Kidney (tissue), 14 donors: Measurements from ENCODE around the gene KRT79. TPM values are rescaled to one million over a fixed set of nuclear protein-coding genes. Genes with fewer than 3 reads are reported as not detected.

ENCODE experiments used
- DNase-seq, 5 donors: peaks; one replicate each; pipeline ENCODE4 v3.0.0-alpha.2; 2013 to 2020
- FAIRE-seq: peaks from 2 replicates; lab custom pipeline; 2012; peaks lifted over from hg19 to GRCh38; lab: Jason Lieb, UNC
- H3K27ac ChIP-seq, 2 donors: one replicate each; pipeline ENCODE4 v1.7.0; 2013; ENCODE audit warnings: low read depth in 2 of 2, low read length in 2 of 2, inconsistent platforms in 1 of 2
- H3K27me3 ChIP-seq: one replicate; pipeline ENCODE4 v1.7.1; 2013; ENCODE audit warnings: low read length, inconsistent platforms; ENCODE audit not compliant: control insufficient read depth, insufficient read depth
- H3K36me3 ChIP-seq, 3 donors: one replicate each; pipeline versions ENCODE4 v1.7.0 to v1.7.1; 2013; ENCODE audit warnings: low read length in 3 of 3, control low read depth in 1 of 3, inconsistent platforms in 1 of 3; ENCODE audit not compliant: insufficient read depth in 3 of 3, control insufficient read depth in 2 of 3
- H3K4me1 ChIP-seq, 3 donors: one replicate each; pipeline versions ENCODE4 v1.7.0 to v1.7.1; 2013; ENCODE audit warnings: low read length in 3 of 3, inconsistent platforms in 1 of 3, low read depth in 1 of 3; ENCODE audit not compliant: control insufficient read depth in 2 of 3, insufficient read depth in 2 of 3
- H3K4me3 ChIP-seq, 3 donors: one replicate each; pipeline versions ENCODE4 v1.7.0 to v1.8.1; 2013; ENCODE audit warnings: low read length in 3 of 3, control low read depth in 1 of 3, inconsistent platforms in 1 of 3
- H3K9ac ChIP-seq, 3 donors: one replicate each; pipeline versions ENCODE4 v1.7.0 to v1.7.1; 2013; ENCODE audit warnings: low read length in 3 of 3, control low read depth in 1 of 3, inconsistent platforms in 1 of 3
- H3K9me3 ChIP-seq, 3 donors: one replicate each; pipeline versions ENCODE4 v1.7.0 to v1.7.1; 2013; ENCODE audit warnings: low read length in 3 of 3, control low read depth in 1 of 3, inconsistent platforms in 1 of 3; ENCODE audit not compliant: control insufficient read depth in 2 of 3, insufficient read depth in 1 of 3
- CTCF ChIP-seq: IDR thresholded peaks from 3 replicates; pipeline ENCODE4 v1.5.1; 2012; ENCODE audit warnings: mild to moderate bottlenecking, moderate library complexity, borderline replicate concordance; ENCODE audit not compliant: insufficient read depth; ENCODE audit errors: extremely low read depth
- intact Hi-C: fragments of 100-400 bp; cut with DNase I; formaldehyde crosslinking; loops from one replicate; pipeline ENCODE4 v1.11.1; 2022
- polyA plus RNA-seq: library from polyadenylated mRNA; stranded (reverse); fragments of 350-450 nt; fragmentation: Illumina TruSeq; extraction: RNeasy Lipid Tissue Mini Kit (QIAGEN cat#74804); gene quantifications from one replicate; pipeline ENCODE4 v1.2.3, GENCODE V29; 2014; ENCODE audit warnings: low read depth, low replicate concordance; ENCODE audit not compliant: insufficient read depth
- total RNA-seq: library from RNA; stranded (reverse); fragmentation: NEBNext Ultra II Directional; extraction: Animal tissue kit (Norgen Biotek cat#: 25700); gene quantifications from one replicate; pipeline ENCODE4 v1.2.1, GENCODE V29; 2021
- donor health status: control.
- donor health status: control.
- donor health status: control.
- donor health status: control.
- donor health status: control.
- donor health status: DM: yes; HTN: yes; CAD: no.
- donor health status: Normal renal cell carcinoma (clear cell type).

KRT79 gene
- total and polyA plus RNA-seq, 2 donors from 2014 or later: not detected

- H3K27ac ChIP-seq: no peak overlapping the region
- no peak for TF ChIP-seq CTCF
- no peaks in the 10 kb centered on the region for H3K36me3 ChIP-seq
- H3K9ac ChIP-seq: no peak overlapping the region
- intact Hi-C loops: no loop called here
- no peak overlapping the region for H3K4me3 ChIP-seq
- H3K4me1 ChIP-seq: no peaks in the 10 kb centered on the region
- no peak for FAIRE-seq
- no peak for DNase-seq
- H3K9me3 ChIP-seq: no peaks in the 10 kb centered on the region
- H3K27me3 ChIP-seq: no peaks in the 10 kb centered on the region
Observed at GRCh38 chr12:52836042-52836466, 1.9 kb upstream of the KRT79 start.

GRCh38 chr12:52835271-52836041, 1.3 kb upstream of the KRT79 start:
- Histone ChIP-seq H3K9ac (no peak overlapping the region), H3K27ac (no peak overlapping the region), H3K4me1 (no peaks in the 10 kb centered on the region), H3K36me3 (no peaks in the 10 kb centered on the region), H3K9me3 (no peaks in the 10 kb centered on the region), H3K27me3 (no peaks in the 10 kb centered on the region), H3K4me3 (no peak overlapping the region)
- FAIRE-seq (no peak), DNase-seq (no peak)
- TF ChIP-seq CTCF: no peak
- intact Hi-C loops: no loop called here

GRCh38 chr12:52834727-52835001, 553 bp upstream of the KRT79 start:
- Histone ChIP-seq H3K4me3 (no peak overlapping the region), H3K9ac (no peak overlapping the region), H3K36me3 (no peaks in the 10 kb centered on the region), H3K27me3 (no peaks in the 10 kb centered on the region), H3K9me3 (no peaks in the 10 kb centered on the region), H3K27ac (no peak overlapping the region), H3K4me1 (no peaks in the 10 kb centered on the region)
- no peak for TF ChIP-seq CTCF
- FAIRE-seq (no peak), DNase-seq (no peak)
- intact Hi-C loops: no loop called here
